H1 (cell line): ENCODE data around the gene C19orf53. TPM values are rescaled to one million over a fixed set of nuclear protein-coding genes. Genes with fewer than 3 reads are reported as not detected.

Experiments
- CTCF ChIA-PET: fragments of 300-600 bp; sonication (Branson Sonifier 250); formaldehyde crosslinking; loops from one replicate; lab custom pipeline; 2021; ENCODE audit not compliant: partially characterized antibody; lab: Charles Lee
- POLR2A ChIA-PET: fragments of 300-600 bp; sonication (Branson Sonifier 250); formaldehyde crosslinking; loops from one replicate; lab custom pipeline; 2021; ENCODE audit warnings: inconsistent platforms; ENCODE audit not compliant: partially characterized antibody; lab: Charles Lee
- DNase-seq, 2 experiments: peaks; one replicate each; pipeline versions ENCODE4 v3.0.0 to v3.0.0-alpha.2; 2010 to 2022; ENCODE audit warnings: low spot score in 2 of 2, low read depth in 1 of 2, mixed read lengths in 1 of 2
- FAIRE-seq: peaks from 2 replicates; lab custom pipeline; 2011; peaks lifted over from hg19 to GRCh38; lab: Jason Lieb, UNC
- H2AFZ ChIP-seq: 2 replicates; pipeline ENCODE4 v1.8.1; 2012; ENCODE audit warnings: low read length, inconsistent platforms
- H2AK5ac ChIP-seq: 2 replicates; pipeline ENCODE4 v1.6.1; 2013; ENCODE audit warnings: low read depth, low read length
- H2BK120ac ChIP-seq: replicated peaks from 2 replicates; pipeline ENCODE3; 2013; ENCODE audit warnings: low read depth, low read length, inconsistent platforms
- H2BK12ac ChIP-seq: 2 replicates; pipeline ENCODE4 v1.6.1; 2013; ENCODE audit warnings: low read depth, low read length
- H2BK15ac ChIP-seq: 2 replicates; pipeline ENCODE4 v1.6.1; 2013; ENCODE audit warnings: low read length
- H2BK20ac ChIP-seq: 2 replicates; pipeline ENCODE4 v1.6.1; 2013; ENCODE audit warnings: low read length
- H2BK5ac ChIP-seq: 2 replicates; pipeline ENCODE4 v1.6.1; 2013; ENCODE audit warnings: low read depth, low read length
- H3K14ac ChIP-seq: 2 replicates; pipeline ENCODE4 v1.6.1; 2013; ENCODE audit warnings: inconsistent platforms; ENCODE audit not compliant: insufficient read length
- H3K18ac ChIP-seq: 2 replicates; pipeline ENCODE4 v1.6.1; 2013; ENCODE audit warnings: low read length; ENCODE audit errors: extremely low read depth
- H3K23ac ChIP-seq: 2 replicates; pipeline ENCODE4 v1.6.1; 2013; ENCODE audit warnings: inconsistent platforms; ENCODE audit not compliant: insufficient read length
- H3K23me2 ChIP-seq: 2 replicates; pipeline ENCODE4 v1.6.1; 2013; ENCODE audit warnings: low read depth, low read length
- H3K27ac ChIP-seq: 2 replicates; pipeline ENCODE4 v1.6.1; 2011; ENCODE audit warnings: low read depth, low read length, inconsistent platforms
- H3K27me3 ChIP-seq, 4 experiments: replicated peaks in 1 of 4; 1 replicate in 1 of 4; 2 replicates in 3 of 4; pipeline versions ENCODE4 v1.6.1 to v1.8.1; 2011 to 2013; ENCODE audit warnings: low read length in 3 of 4, mild to moderate bottlenecking in 3 of 4, inconsistent platforms in 2 of 4, mixed read lengths in 2 of 4, moderate library complexity in 1 of 4; ENCODE audit not compliant: control insufficient read depth in 3 of 4, insufficient read depth in 3 of 4; ENCODE audit errors: extremely low read depth in 1 of 4
- H3K36me3 ChIP-seq, 4 experiments: 2 replicates each; pipeline versions ENCODE4 v1.6.1 to v1.8.1; 2011 to 2013; ENCODE audit warnings: mild to moderate bottlenecking in 4 of 4, low read length in 3 of 4, moderate library complexity in 2 of 4, control low read depth in 1 of 4, inconsistent platforms in 1 of 4; ENCODE audit not compliant: insufficient read depth in 4 of 4, control insufficient read depth in 2 of 4
- H3K4ac ChIP-seq: replicated peaks from 2 replicates; pipeline ENCODE3; 2013; ENCODE audit warnings: low read length, low read depth, mixed read lengths, inconsistent platforms; ENCODE audit not compliant: insufficient read length
- H3K4me1 ChIP-seq, 4 experiments: replicated peaks in 1 of 4; 1 replicate in 1 of 4; 2 replicates in 3 of 4; pipeline versions ENCODE4 v1.6.1 to v1.8.1; 2011 to 2013; ENCODE audit warnings: low read length in 3 of 4, inconsistent platforms in 2 of 4, mixed read lengths in 1 of 4; ENCODE audit not compliant: insufficient read depth in 4 of 4, control insufficient read depth in 3 of 4
- H3K4me2 ChIP-seq, 2 experiments: 2 replicates each; pipeline versions ENCODE4 v1.6.1 to v1.8.1; 2011 to 2013; ENCODE audit warnings: low read depth in 2 of 2, low read length in 2 of 2, control low read depth in 1 of 2, inconsistent platforms in 1 of 2, mild to moderate bottlenecking in 1 of 2; ENCODE audit not compliant: insufficient read depth in 1 of 2
- H3K4me3 ChIP-seq, 4 experiments: fragments of 200-600, 300-600 bp in 1 of 4; sonication (generic), shearing (Covaris generic), sonication (Bioruptor Twin) in 1 of 4; 2 replicates each; pipeline versions ENCODE4 v1.5.1 to v1.8.1; 2011 to 2016; ENCODE audit warnings: low read length in 4 of 4, low read depth in 3 of 4, control low read depth in 2 of 4, inconsistent platforms in 2 of 4, mild to moderate bottlenecking in 2 of 4, mixed read lengths in 1 of 4, moderate library complexity in 1 of 4; ENCODE audit not compliant: insufficient read depth in 2 of 4; ENCODE audit errors: extremely low read depth in 1 of 4
- H3K56ac ChIP-seq: replicated peaks from 2 replicates; pipeline ENCODE3; 2013; ENCODE audit warnings: low read depth, mild to moderate bottlenecking, mixed read lengths, low read length, inconsistent platforms; ENCODE audit not compliant: insufficient read length
- H3K79me1 ChIP-seq: 2 replicates; pipeline ENCODE4 v1.6.1; 2013; ENCODE audit warnings: low read depth, low read length, control low read depth
- H3K79me2 ChIP-seq, 2 experiments: 2 replicates each; pipeline versions ENCODE4 v1.6.1 to v1.8.1; 2012 to 2013; ENCODE audit warnings: low read length in 2 of 2, mild to moderate bottlenecking in 2 of 2, inconsistent platforms in 1 of 2; ENCODE audit not compliant: insufficient read depth in 2 of 2, control insufficient read depth in 1 of 2
- H3K9ac ChIP-seq, 4 experiments: replicated peaks in 1 of 4; 1 replicate in 1 of 4; 2 replicates in 3 of 4; pipeline versions ENCODE4 v1.6.1 to v1.8.1; 2011 to 2013; ENCODE audit warnings: low read depth in 3 of 4, low read length in 3 of 4, control low read depth in 2 of 4, mild to moderate bottlenecking in 2 of 4, moderate library complexity in 2 of 4, inconsistent platforms in 1 of 4; ENCODE audit errors: extremely low read depth in 1 of 4
- H3K9me3 ChIP-seq, 2 experiments: 2 replicates each; pipeline versions ENCODE4 v1.6.1 to v1.8.1; 2012 to 2013; ENCODE audit warnings: mild to moderate bottlenecking in 2 of 2, moderate library complexity in 2 of 2, control low read depth in 1 of 2, inconsistent platforms in 1 of 2, low read depth in 1 of 2, low read length in 1 of 2, mixed read lengths in 1 of 2; ENCODE audit not compliant: insufficient read depth in 2 of 2
- H4K20me1 ChIP-seq, 2 experiments: replicated peaks in 1 of 2; 2 replicates each; pipeline versions ENCODE3 to v1.8.1; 2011 to 2013; ENCODE audit warnings: inconsistent platforms in 2 of 2, low read length in 2 of 2, mild to moderate bottlenecking in 1 of 2; ENCODE audit not compliant: insufficient read depth in 2 of 2, control insufficient read depth in 1 of 2
- H4K5ac ChIP-seq: 2 replicates; pipeline ENCODE4 v1.6.1; 2013; ENCODE audit warnings: low read length, low read depth, mixed read lengths, inconsistent platforms; ENCODE audit not compliant: insufficient read length
- H4K8ac ChIP-seq: 2 replicates; pipeline ENCODE4 v1.8.0; 2013; ENCODE audit warnings: mild to moderate bottlenecking, moderate library complexity, low read length, inconsistent platforms; ENCODE audit not compliant: insufficient read depth; ENCODE audit errors: extremely low read depth
- H4K91ac ChIP-seq: replicated peaks from 2 replicates; pipeline ENCODE3; 2013; ENCODE audit warnings: low read length, mixed read lengths, inconsistent platforms; ENCODE audit not compliant: insufficient read length
- POU5F1 ChIP-seq: IDR thresholded peaks from 2 replicates; pipeline ENCODE4 v1.6.1; 2011; ENCODE audit warnings: low read depth, mild to moderate bottlenecking, low read length, moderate library complexity
- TBP ChIP-seq: IDR thresholded peaks from 2 replicates; pipeline ENCODE4 v1.6.1; 2011; ENCODE audit warnings: low read depth, low read length, improper control_type of control experiment
- WGBS, 2 experiments: shearing (Covaris generic) in 1 of 2; methylation state at CpG; one replicate each; pipeline versions ENCODE4 v1.1.6 to v1.1.7; 2013 to 2015; ENCODE audit warnings: low lambda C conversion rate in 2 of 2, mixed read lengths in 2 of 2, inconsistent platforms in 1 of 2, low coverage in 1 of 2, missing lambda C conversion rate in 1 of 2; ENCODE audit not compliant: insufficient replicate concordance in 2 of 2, insufficient coverage in 1 of 2, insufficient read length in 1 of 2; ENCODE audit errors: extremely low coverage in 1 of 2, missing lambda C conversion rate in 1 of 2; 5-methylcytosine and 5-hydroxymethylcytosine counted together
- polyA plus RNA-seq, 7 experiments: library from polyadenylated mRNA; depleted of rRNA in 3 of 7; stranded (reverse) in 5 of 7; unstranded in 2 of 7; fragments of >200 nt in 5 of 7; fragments of 200-250 nt in 2 of 7; gene quantifications; 1 replicate in 5 of 7; 2 replicates in 1 of 7; 4 replicates in 1 of 7; pipeline versions ENCODE4 v1.2.1 to v1.2.3, GENCODE V29; 2011 to 2013; ENCODE audit warnings: missing spikeins in 2 of 7, mixed read lengths in 2 of 7
- total RNA-seq: library from RNA; stranded (reverse); fragmentation: NEBNext Ultra II Directional; extraction: Animal tissue kit (Norgen Biotek cat#: 25700); gene quantifications from 2 replicates; pipeline ENCODE4 v1.2.1, GENCODE V29; 2021

Gene C19orf53
- total and polyA plus RNA-seq, 2 of the 8 experiments (the other 6 are each of a cell fraction or from before 2014, with no cell fraction given): 104 to 169 TPM

DNA sequence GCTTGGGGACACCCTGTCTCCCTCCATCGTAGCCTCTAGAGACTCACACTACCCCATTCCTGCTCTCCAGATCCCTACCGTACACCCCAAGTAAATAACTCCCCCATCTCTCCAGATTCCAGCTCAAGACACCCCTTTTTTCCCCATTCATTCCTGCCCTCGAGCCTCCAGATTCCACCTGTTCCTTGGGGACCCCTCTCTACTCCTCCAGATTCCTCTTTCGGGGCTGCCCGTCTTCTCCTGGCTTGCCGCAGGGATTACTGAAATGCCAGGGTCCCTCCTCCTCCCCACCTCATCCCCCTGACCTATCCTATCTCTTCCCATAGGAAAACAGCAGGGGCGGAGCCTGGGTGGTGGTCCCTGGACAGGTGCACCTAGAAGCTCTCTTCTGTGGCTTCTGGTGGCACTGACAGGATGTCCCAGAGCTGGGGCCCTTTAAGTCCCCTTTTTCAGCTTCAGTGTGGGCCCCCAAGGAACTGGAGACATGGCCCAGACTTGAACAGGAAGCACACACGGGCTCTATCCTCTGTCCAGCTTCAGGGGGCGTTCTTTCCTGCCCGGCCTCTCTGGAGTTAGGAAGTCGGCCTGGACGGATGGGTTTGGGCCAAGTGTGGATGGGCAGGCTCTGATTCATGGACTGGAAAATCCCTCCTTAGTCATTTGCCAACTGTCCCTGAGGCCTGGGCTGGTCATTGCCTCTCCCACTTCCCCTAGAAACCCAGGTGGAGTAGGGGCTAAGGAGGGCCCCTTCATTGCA lies 22.2 kb downstream of the C19orf53 start:
- FAIRE-seq: no peak
- WGBS, 2 experiments: 43% methylated on average over 12 of the region's 12 CpGs; no CpG with 5 or more reads in 1 of the 2 experiments
- no peak overlapping the region for H2AFZ ChIP-seq

More for the DNA sequence above, 22.2 kb downstream of the C19orf53 start:
- peaks cover 0 to 3% of the 10 kb centered on the region in 2 experiments for H4K20me1 ChIP-seq
- H3K23me2 ChIP-seq: peaks cover 8% of the 10 kb centered on the region; the same call in 1 of the 2 replicates
- POLR2A ChIA-PET: interaction anchor here (0.6 to 6.7 kb wide), 21 partner anchors 8 to 736 kb away, joined by 3 to 60 read pairs (median 5); partner anchors contain the start of gene C19orf53
- H4K5ac ChIP-seq: no peak overlapping the region
- H2BK5ac ChIP-seq: 0 out of 2 replicates have a peak overlapping the region, but pooled peaks have one; percentile 24
- peak; percentile 18; the same call in 1 of the 2 replicates for TF ChIP-seq TBP
- TF ChIP-seq POU5F1: no peak
- DNase-seq: peak in 1 of 2 experiments; percentile 62
- 0 out of 2 replicates have a peak overlapping the region, but pooled peaks have one; percentile 39 for H2AK5ac ChIP-seq
- no peak overlapping the region for H3K56ac ChIP-seq
- no peak overlapping the region for H3K14ac ChIP-seq
- H3K18ac ChIP-seq: no peak overlapping the region
- peaks cover 0 to 7% (median 4%) of the 10 kb centered on the region in 4 experiments; a peak in 4 of 7 replicates for H3K4me1 ChIP-seq
- peaks cover 0 to 12% of the 10 kb centered on the region in 2 experiments; a peak in 1 of 4 replicates for H3K79me2 ChIP-seq
- H3K27me3 ChIP-seq: no peaks in the 10 kb centered on the region
- no peak overlapping the region for H4K8ac ChIP-seq
- peak overlapping the region; percentile 52 for H4K91ac ChIP-seq
- peak overlapping the region; percentile 75; the same call in 1 of the 2 replicates for H2BK12ac ChIP-seq
- H3K36me3 ChIP-seq: peaks cover 3 to 9% (median 3%) of the 10 kb centered on the region in 4 experiments; a peak in 4 of 8 replicates
- peak overlapping the region in 3 of 4 experiments; percentile 71 to 82 (median 73); a peak in 6 of 7 replicates for H3K9ac ChIP-seq
- no peak overlapping the region; the same call in 1 of the 2 replicates for H2BK15ac ChIP-seq
- peak overlapping the region; percentile 73 to 93 for H3K4me2 ChIP-seq
- CTCF ChIA-PET: interaction anchor here (0.6 to 5.5 kb wide), 11 partner anchors 13 to 318 kb away, joined by 3 to 42 read pairs (median 4); partner anchors contain the start of gene C19orf53
- H2BK20ac ChIP-seq: no peak overlapping the region
- H3K4ac ChIP-seq: no peak overlapping the region
- H3K4me3 ChIP-seq: peak overlapping the region; percentile 59 to 81 (median 64)
- peaks cover 5% of the 10 kb centered on the region; the same call in 1 of the 2 replicates for H3K79me1 ChIP-seq
- H2BK120ac ChIP-seq: no peak overlapping the region
- no peak overlapping the region for H3K27ac ChIP-seq
- H3K9me3 ChIP-seq: no peaks in the 10 kb centered on the region
- H3K23ac ChIP-seq: no peak overlapping the region
